Liver (tissue), 9 donors: ENCODE data around the gene SPEG. TPM values are rescaled to one million over a fixed set of nuclear protein-coding genes. Genes with fewer than 3 reads are reported as not detected.

Source experiments
- DNase-seq: peaks from one replicate; pipeline ENCODE4 v3.0.0-alpha.2; 2017; ENCODE audit warnings: low spot score
- H3K27ac ChIP-seq, 2 donors: one replicate each; pipeline ENCODE4 v1.7.0; 2013; ENCODE audit warnings: inconsistent platforms in 2 of 2, low read length in 2 of 2, control low read depth in 1 of 2, low read depth in 1 of 2, mild to moderate bottlenecking in 1 of 2
- H3K27me3 ChIP-seq, 4 donors: one replicate each; pipeline versions ENCODE4 v1.6.1 to v1.7.0; 2013; ENCODE audit warnings: low read length in 3 of 4, inconsistent platforms in 1 of 4, mild to moderate bottlenecking in 1 of 4, moderate library complexity in 1 of 4; ENCODE audit not compliant: control insufficient read depth in 4 of 4, insufficient read depth in 4 of 4
- H3K36me3 ChIP-seq, 4 donors: one replicate each; pipeline versions ENCODE4 v1.6.1 to v1.7.0; 2013; ENCODE audit warnings: low read length in 3 of 4, mild to moderate bottlenecking in 3 of 4, low read depth in 1 of 4, moderate library complexity in 1 of 4; ENCODE audit not compliant: control insufficient read depth in 4 of 4, insufficient read depth in 3 of 4
- H3K4me1 ChIP-seq, 4 donors: one replicate each; pipeline versions ENCODE4 v1.6.1 to v1.7.0; 2013; ENCODE audit warnings: low read length in 3 of 4, mild to moderate bottlenecking in 3 of 4, moderate library complexity in 1 of 4; ENCODE audit not compliant: control insufficient read depth in 4 of 4, insufficient read depth in 4 of 4
- H3K4me3 ChIP-seq, 3 donors: one replicate each; pipeline versions ENCODE4 v1.6.1 to v1.7.0; 2013; ENCODE audit warnings: low read length in 3 of 3, control low read depth in 1 of 3, low read depth in 1 of 3, mild to moderate bottlenecking in 1 of 3
- H3K9ac ChIP-seq, 2 donors: one replicate each; pipeline ENCODE4 v1.7.0; 2013; ENCODE audit warnings: low read length in 2 of 2, mild to moderate bottlenecking in 2 of 2, moderate library complexity in 2 of 2, control low read depth in 1 of 2, low read depth in 1 of 2
- H3K9me3 ChIP-seq, 4 donors: one replicate each; pipeline versions ENCODE4 v1.6.1 to v1.7.0; 2013; ENCODE audit warnings: low read length in 3 of 4; ENCODE audit not compliant: control insufficient read depth in 4 of 4
- ATF3 ChIP-seq: IDR thresholded peaks from 2 replicates; pipeline ENCODE4 v1.6.1; 2016; ENCODE audit warnings: antibody characterized with exemption
- CTCF ChIP-seq: fragments of 150-350 bp; IDR thresholded peaks from 2 replicates; pipeline ENCODE4 v1.5.1; 2017; ENCODE audit warnings: improper control_type of control experiment, low read depth, low read length; ENCODE audit not compliant: missing input control
- FOXA1 ChIP-seq: IDR thresholded peaks from 2 replicates; pipeline ENCODE4 v1.6.1; 2016; ENCODE audit warnings: antibody characterized with exemption
- FOXA2 ChIP-seq: IDR thresholded peaks from 2 replicates; pipeline ENCODE4 v1.6.1; 2016; ENCODE audit warnings: antibody characterized with exemption
- GABPA ChIP-seq, 2 donors: IDR thresholded peaks in 1 of 2; conservative IDR thresholded peaks in 1 of 2; 2 replicates each; pipeline ENCODE4 v1.6.1; 2016; ENCODE audit warnings: antibody characterized with exemption in 2 of 2, mild to moderate bottlenecking in 1 of 2, moderate library complexity in 1 of 2
- HNF4A ChIP-seq, 2 donors: conservative IDR thresholded peaks; 2 replicates each; pipeline ENCODE4 v1.6.1; 2016; ENCODE audit warnings: antibody characterized with exemption in 2 of 2, mild to moderate bottlenecking in 2 of 2
- HNF4G ChIP-seq: IDR thresholded peaks from 2 replicates; pipeline ENCODE4 v1.6.1; 2016; ENCODE audit warnings: antibody characterized with exemption
- NR2F2 ChIP-seq: IDR thresholded peaks from 2 replicates; pipeline ENCODE4 v1.6.1; 2016; ENCODE audit warnings: antibody characterized with exemption
- RAD21 ChIP-seq, 2 donors: IDR thresholded peaks; 2 replicates each; pipeline ENCODE4 v1.6.1; 2016; ENCODE audit warnings: antibody characterized with exemption in 2 of 2, mild to moderate bottlenecking in 2 of 2
- REST ChIP-seq: IDR thresholded peaks from 2 replicates; pipeline ENCODE4 v1.6.1; 2016; ENCODE audit warnings: antibody characterized with exemption, mild to moderate bottlenecking
- RXRA ChIP-seq, 2 donors: IDR thresholded peaks; 2 replicates each; pipeline ENCODE4 v1.6.1; 2017 to 2018; ENCODE audit warnings: antibody characterized with exemption in 2 of 2, mild to moderate bottlenecking in 1 of 2
- SP1 ChIP-seq: IDR thresholded peaks from 2 replicates; pipeline ENCODE4 v1.6.1; 2018; ENCODE audit warnings: antibody characterized with exemption, mild to moderate bottlenecking
- TAF1 ChIP-seq: conservative IDR thresholded peaks from 2 replicates; pipeline ENCODE4 v1.6.1; 2016; ENCODE audit warnings: antibody characterized with exemption, mild to moderate bottlenecking
- ZBTB33 ChIP-seq: IDR thresholded peaks from 2 replicates; pipeline ENCODE4 v1.6.1; 2016; ENCODE audit warnings: antibody characterized with exemption
- WGBS: extraction: QIAGEN DNeasy Blood & Tissue Kit; methylation state at CpG from one replicate; pipeline ENCODE4 v1.1.7; 2013; 5-methylcytosine and 5-hydroxymethylcytosine counted together
- polyA plus RNA-seq, 2 donors: library from polyadenylated mRNA; stranded (reverse) in 1 of 2; unstranded in 1 of 2; fragments of 200-250 nt in 1 of 2; fragments of >200 nt in 1 of 2; fragmentation: Nextera tagmentation in 1 of 2; extraction: Ambion mirVana in 1 of 2; gene quantifications; one replicate each; pipeline versions ENCODE4 v1.2.1 to v1.2.3, GENCODE V29; 2013 to 2015
- total RNA-seq, 2 donors: library from RNA; depleted of rRNA; stranded (reverse); fragments of >200 nt; gene quantifications; one replicate each; pipeline ENCODE4 v1.2.3, GENCODE V29; 2014
- donor health status: healthy.
- donor health status: healthy.
- donor health status: healthy.
- donor health status: healthy.
- donor health status: healthy.

The SPEG gene
- total and polyA plus RNA-seq, 4 donors, result 0.51 to 0.96 (median 0.66) TPM

- no peak for TF ChIP-seq HNF4A (conservative IDR thresholded peaks at IDR 0.05)
These were observed 67.2 kb downstream of the SPEG start (continued) for GRCh38 chr2:219501849-219502248.

- Histone ChIP-seq H3K36me3 (peaks cover 14 to 34% (median 15%) of the 10 kb centered on the region in 4 donors), H3K27me3 (no peaks in the 10 kb centered on the region), H3K9me3 (no peaks in the 10 kb centered on the region), H3K9ac (no peak overlapping the region), H3K27ac (no peak overlapping the region), H3K4me1 (peaks cover 5 to 22% (median 13%) of the 10 kb centered on the region in 4 donors), H3K4me3 (no peak overlapping the region)
- TF ChIP-seq RXRA (IDR thresholded peaks at IDR 0.05), result no peak
- TF ChIP-seq SP1, result no peak
- no peak for TF ChIP-seq NR2F2
- TF ChIP-seq TAF1, result no peak
- TF ChIP-seq ZBTB33, result no peak
- TF ChIP-seq GABPA (IDR thresholded peaks at IDR 0.05 in 1 of 2, conservative IDR thresholded peaks at IDR 0.05 in 1 of 2), result no peak
- no peak for TF ChIP-seq FOXA2
- TF ChIP-seq REST, result no peak
- TF ChIP-seq HNF4G, result no peak
- no peak for DNase-seq
These were observed 68.0 kb downstream of the SPEG start for GRCh38 chr2:219502618-219503017.

- Histone ChIP-seq H3K4me1 (peaks cover 0 to 9% (median 6%) of the 10 kb centered on the region in 4 donors), H3K36me3 (peaks cover 14 to 34% (median 15%) of the 10 kb centered on the region in 4 donors), H3K4me3 (no peak overlapping the region), H3K9ac (no peak overlapping the region), H3K27ac (no peak overlapping the region), H3K27me3 (no peaks in the 10 kb centered on the region), H3K9me3 (no peaks in the 10 kb centered on the region)
- TF ChIP-seq ATF3 (no peak), CTCF (no peak), FOXA1 (no peak), NR2F2 (no peak), TAF1 (no peak), RAD21 (IDR thresholded peaks at IDR 0.05) (no peak), FOXA2 (no peak), RXRA (IDR thresholded peaks at IDR 0.05) (no peak), SP1 (no peak), ZBTB33 (no peak)
- 88% methylated on average over 9 of the region's 9 CpGs for WGBS
- no peak for DNase-seq
These were observed 70.9 kb downstream of the SPEG start for GRCh38 chr2:219505585-219505984.
